BE2C (cell line): Measurements from ENCODE around the gene ZNF507.

Source experiments
- DNase-seq: peaks from one replicate; pipeline ENCODE4 v3.0.0-alpha.2; 2020
- H3K27me3 ChIP-seq: fragments of 250-450 bp; sonication (Bioruptor Pico); 2 replicates; pipeline ENCODE4 v1.5.1; 2020; ENCODE audit warnings: mild to moderate bottlenecking
- H3K36me3 ChIP-seq: fragments of 250-450 bp; sonication (Bioruptor Pico); 2 replicates; pipeline ENCODE4 v1.5.1; 2020; ENCODE audit warnings: mild to moderate bottlenecking
- H3K4me1 ChIP-seq: fragments of 250-450 bp; sonication (Bioruptor Pico); 2 replicates; pipeline ENCODE4 v1.5.1; 2020
- H3K4me3 ChIP-seq: 2 replicates; pipeline ENCODE4 v1.5.1; 2011; ENCODE audit warnings: low read depth, low read length
- H3K9me3 ChIP-seq: fragments of 250-450 bp; sonication (Bioruptor Pico); 2 replicates; pipeline ENCODE4 v1.5.1; 2020
- CTCF ChIP-seq: IDR thresholded peaks from 2 replicates; pipeline ENCODE4 v1.5.1; 2012; ENCODE audit warnings: mild to moderate bottlenecking, low read depth, low read length

Gene ZNF507

GRCh38 chr19:32359581-32359980 is 14.2 kb downstream of the ZNF507 start:
- Histone ChIP-seq H3K36me3 (peaks cover 73% of the 10 kb centered on the region), H3K4me3 (no peak overlapping the region), H3K9me3 (no peaks in the 10 kb centered on the region), H3K27me3 (no peaks in the 10 kb centered on the region), H3K4me1 (no peaks in the 10 kb centered on the region)
- no peak for TF ChIP-seq CTCF
- DNase-seq: no peak

GRCh38 chr19:32361574-32362317 is 16.3 kb downstream of the ZNF507 start:
- no peaks in the 10 kb centered on the region for H3K27me3 ChIP-seq
- peaks cover 72% of the 10 kb centered on the region for H3K36me3 ChIP-seq
- H3K9me3 ChIP-seq: no peaks in the 10 kb centered on the region
- H3K4me3 ChIP-seq: no peak overlapping the region
- no peak for DNase-seq
- no peaks in the 10 kb centered on the region for H3K4me1 ChIP-seq
- TF ChIP-seq CTCF: no peak

GRCh38 chr19:32362318-32362691 is 16.9 kb downstream of the ZNF507 start:
- TF ChIP-seq CTCF: no peak
- H3K27me3 ChIP-seq: no peaks in the 10 kb centered on the region
- H3K9me3 ChIP-seq: no peaks in the 10 kb centered on the region
- H3K4me3 ChIP-seq: no peak overlapping the region
- no peaks in the 10 kb centered on the region for H3K4me1 ChIP-seq
- DNase-seq: no peak
- peaks cover 68% of the 10 kb centered on the region for H3K36me3 ChIP-seq

- peaks cover 66% of the 10 kb centered on the region for H3K36me3 ChIP-seq
- no peak for TF ChIP-seq CTCF
- DNase-seq: no peak
These were observed 17.8 kb downstream of the ZNF507 start for GRCh38 chr19:32363175-32363574.

GRCh38 chr19:32363632-32364031 is 18.2 kb downstream of the ZNF507 start:
- Histone ChIP-seq H3K4me3 (no peak overlapping the region), H3K4me1 (no peaks in the 10 kb centered on the region), H3K36me3 (peaks cover 62% of the 10 kb centered on the region), H3K27me3 (no peaks in the 10 kb centered on the region), H3K9me3 (no peaks in the 10 kb centered on the region)
- TF ChIP-seq CTCF: no peak
- DNase-seq: no peak

More at GRCh38 chr19:32363175-32363574, 17.8 kb downstream of the ZNF507 start:
- H3K4me1 ChIP-seq: no peaks in the 10 kb centered on the region
- H3K4me3 ChIP-seq: no peak overlapping the region
- H3K9me3 ChIP-seq: no peaks in the 10 kb centered on the region
- no peaks in the 10 kb centered on the region for H3K27me3 ChIP-seq

GRCh38 chr19:32364040-32364439 is 18.6 kb downstream of the ZNF507 start:
- no peak for TF ChIP-seq CTCF
- H3K9me3 ChIP-seq: no peaks in the 10 kb centered on the region
- H3K27me3 ChIP-seq: no peaks in the 10 kb centered on the region
- DNase-seq: no peak
- peaks cover 58% of the 10 kb centered on the region for H3K36me3 ChIP-seq
- H3K4me3 ChIP-seq: no peak overlapping the region
- no peaks in the 10 kb centered on the region for H3K4me1 ChIP-seq
